Kidney capillary endothelial cell (primary cell): ENCODE data around the gene KLHL10.

ENCODE experiments used
- DNase-seq: peaks from one replicate; pipeline ENCODE4 v3.0.0-alpha.2; 2018; ENCODE audit warnings: low spot score

The KLHL10 gene

GRCh38 chr17:41895617-41896016 lies 58.0 kb downstream of the KLHL10 start:
- no peak for DNase-seq

GRCh38 chr17:41896726-41897125 lies 59.1 kb downstream of the KLHL10 start:
- DNase-seq: no peak
